Caco-2 (cell line): ENCODE data around the gene RAB3C. TPM values are rescaled to one million over a fixed set of nuclear protein-coding genes. Genes with fewer than 3 reads are reported as not detected.
"Not testable (repeated sequence)": the region's sequence is repeated elsewhere in the genome, so short reads cannot be mapped to it uniquely, and the experiment has no call there.

Source experiments
- BruUV-seq: library from RNA; stranded (reverse); fragments of 400-500 nt; replicated peaks from 2 replicates; lab custom pipeline; 2021; lab: Mats Ljungman, UMichigan
- CTCF ChIA-PET: fragments of 300-600 bp; sonication (Branson Sonifier 250); formaldehyde crosslinking; loops from one replicate; lab custom pipeline; 2022; ENCODE audit warnings: antibody characterized with exemption; lab: Charles Lee
- POLR2A ChIA-PET: fragments of 300-600 bp; sonication (Branson Sonifier 250); formaldehyde crosslinking; loops from one replicate; lab custom pipeline; 2022; ENCODE audit warnings: antibody characterized with exemption; lab: Charles Lee
- DNase-seq, 2 experiments: peaks; one replicate each; pipeline versions ENCODE4 v3.0.0 to v3.0.0-alpha.2; 2020 to 2022
- H3K27me3 ChIP-seq: replicated peaks from 2 replicates; pipeline ENCODE4 v1.6.0; 2011; ENCODE audit warnings: low read length; ENCODE audit not compliant: control insufficient read depth, insufficient read depth
- H3K36me3 ChIP-seq: 2 replicates; pipeline ENCODE4 v1.5.1; 2011; ENCODE audit warnings: low read length; ENCODE audit not compliant: control insufficient read depth, insufficient read depth
- H3K4me1 ChIP-seq: fragments of 250-450 bp; sonication (Bioruptor Pico); 2 replicates; pipeline ENCODE4 v1.5.1; 2020; ENCODE audit warnings: mild to moderate bottlenecking
- H3K4me3 ChIP-seq: 2 replicates; pipeline ENCODE4 v1.5.1; 2011; ENCODE audit warnings: low read depth, mild to moderate bottlenecking, control low read depth, low read length
- H3K9me3 ChIP-seq: fragments of 250-450 bp; sonication (Bioruptor Pico); 2 replicates; pipeline ENCODE4 v1.5.1; 2020; ENCODE audit warnings: mild to moderate bottlenecking, moderate library complexity
- H3K27ac Mint-ChIP-seq: one replicate; pipeline ENCODE4 v1.8.0; 2022; ENCODE audit warnings: mixed read lengths; ENCODE audit not compliant: unreplicated experiment
- H3K27me3 Mint-ChIP-seq: one replicate; pipeline ENCODE4 v1.8.0; 2022; ENCODE audit warnings: mixed read lengths; ENCODE audit not compliant: insufficient read depth, unreplicated experiment
- H3K36me3 Mint-ChIP-seq: one replicate; pipeline ENCODE4 v1.8.0; 2022; ENCODE audit warnings: mild to moderate bottlenecking, mixed read lengths; ENCODE audit not compliant: insufficient read depth, unreplicated experiment
- H3K4me1 Mint-ChIP-seq: one replicate; pipeline ENCODE4 v1.8.0; 2022; ENCODE audit warnings: low read depth, mixed read lengths; ENCODE audit not compliant: unreplicated experiment
- H3K4me3 Mint-ChIP-seq: one replicate; pipeline ENCODE4 v1.8.0; 2022; ENCODE audit warnings: mild to moderate bottlenecking, moderate library complexity, mixed read lengths; ENCODE audit not compliant: unreplicated experiment
- H3K9me3 Mint-ChIP-seq: one replicate; pipeline ENCODE4 v1.8.0; 2022; ENCODE audit warnings: mixed read lengths; ENCODE audit not compliant: unreplicated experiment
- intact Hi-C: fragments of 100-400 bp; cut with micrococcal nuclease; formaldehyde crosslinking; loops from one replicate; pipeline ENCODE4 v1.10.0; 2022; ENCODE audit not compliant: unreplicated experiment
- total RNA-seq: library from RNA; stranded (reverse); gene quantifications from 2 replicates; pipeline ENCODE4 v1.2.3, GENCODE V29; 2022
- TF ChIP-seq, protein P1 (sequence below), 2 experiments: fragments of 200-600 bp in 1 of 2; IDR thresholded peaks; 1 replicate in 1 of 2; 2 replicates in 1 of 2; pipeline versions ENCODE4 v1.5.1 to v1.8.0; 2011 to 2022; ENCODE audit warnings: antibody characterized with exemption in 1 of 2, control low read depth in 1 of 2, inconsistent platforms in 1 of 2, low read depth in 1 of 2, low read length in 1 of 2, mild to moderate bottlenecking in 1 of 2, moderate library complexity in 1 of 2; ENCODE audit not compliant: insufficient read depth in 1 of 2, severe bottlenecking in 1 of 2, unreplicated experiment in 1 of 2

RAB3C gene
- total RNA-seq, 1 experiment from 2014 or later = not detected

DNA sequence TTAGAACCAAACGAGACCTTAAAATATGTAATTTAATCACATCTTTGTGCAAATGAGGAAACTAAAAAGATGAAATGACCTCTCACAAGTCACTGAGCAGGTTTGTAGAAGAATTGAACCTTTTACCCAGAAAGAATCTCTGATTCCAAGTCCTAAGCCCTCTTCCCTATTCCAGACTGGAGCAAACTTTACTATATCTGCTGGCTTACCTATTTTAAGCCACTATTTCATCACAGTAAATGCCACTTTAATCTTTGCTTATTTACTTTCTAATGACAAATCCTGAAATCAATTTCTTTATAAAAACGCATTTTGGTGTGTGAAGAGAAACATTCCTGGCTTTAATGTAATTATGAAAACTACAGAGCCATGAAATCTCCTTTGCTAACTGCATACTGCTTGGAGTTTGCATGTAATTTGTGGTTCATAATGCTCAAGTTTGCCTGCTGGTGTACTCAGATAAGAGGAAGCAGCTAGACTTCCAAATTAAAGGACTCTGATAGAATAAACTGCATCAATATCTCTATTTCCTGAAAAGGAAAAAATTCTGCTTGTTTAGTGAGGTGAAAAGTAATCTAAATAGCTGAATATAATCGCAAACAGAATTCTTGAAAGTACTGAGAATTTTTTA lies 121.2 kb downstream of the RAB3C start:
- Mint-ChIP-seq H3K27ac (no peak overlapping the region), H3K4me3 (no peak overlapping the region), H3K36me3 (no peaks in the 10 kb centered on the region), H3K27me3 (peaks cover 17% of the 10 kb centered on the region), H3K4me1 (no peaks in the 10 kb centered on the region), H3K9me3 (peaks cover 14% of the 10 kb centered on the region)
- intact Hi-C loops = no loop called here
- DNase-seq = no peak
- Histone ChIP-seq H3K27me3 (no peaks in the 10 kb centered on the region), H3K9me3 (no peaks in the 10 kb centered on the region), H3K36me3 (no peaks in the 10 kb centered on the region), H3K4me1 (no peaks in the 10 kb centered on the region), H3K4me3 (no peak overlapping the region)
- ChIA-PET POLR2A (no interaction called here), CTCF (no interaction called here)
- BruUV-seq = no TSS peak
- TF ChIP-seq, protein P1, sequence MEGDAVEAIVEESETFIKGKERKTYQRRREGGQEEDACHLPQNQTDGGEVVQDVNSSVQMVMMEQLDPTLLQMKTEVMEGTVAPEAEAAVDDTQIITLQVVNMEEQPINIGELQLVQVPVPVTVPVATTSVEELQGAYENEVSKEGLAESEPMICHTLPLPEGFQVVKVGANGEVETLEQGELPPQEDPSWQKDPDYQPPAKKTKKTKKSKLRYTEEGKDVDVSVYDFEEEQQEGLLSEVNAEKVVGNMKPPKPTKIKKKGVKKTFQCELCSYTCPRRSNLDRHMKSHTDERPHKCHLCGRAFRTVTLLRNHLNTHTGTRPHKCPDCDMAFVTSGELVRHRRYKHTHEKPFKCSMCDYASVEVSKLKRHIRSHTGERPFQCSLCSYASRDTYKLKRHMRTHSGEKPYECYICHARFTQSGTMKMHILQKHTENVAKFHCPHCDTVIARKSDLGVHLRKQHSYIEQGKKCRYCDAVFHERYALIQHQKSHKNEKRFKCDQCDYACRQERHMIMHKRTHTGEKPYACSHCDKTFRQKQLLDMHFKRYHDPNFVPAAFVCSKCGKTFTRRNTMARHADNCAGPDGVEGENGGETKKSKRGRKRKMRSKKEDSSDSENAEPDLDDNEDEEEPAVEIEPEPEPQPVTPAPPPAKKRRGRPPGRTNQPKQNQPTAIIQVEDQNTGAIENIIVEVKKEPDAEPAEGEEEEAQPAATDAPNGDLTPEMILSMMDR (IDR thresholded peaks at IDR 0.05; ENCODE audit: insufficient read depth in 1 of 2, low read depth in 1 of 2, low read length in 1 of 2, severe bottlenecking in 1 of 2, unreplicated experiment in 1 of 2) = no peak

DNA sequence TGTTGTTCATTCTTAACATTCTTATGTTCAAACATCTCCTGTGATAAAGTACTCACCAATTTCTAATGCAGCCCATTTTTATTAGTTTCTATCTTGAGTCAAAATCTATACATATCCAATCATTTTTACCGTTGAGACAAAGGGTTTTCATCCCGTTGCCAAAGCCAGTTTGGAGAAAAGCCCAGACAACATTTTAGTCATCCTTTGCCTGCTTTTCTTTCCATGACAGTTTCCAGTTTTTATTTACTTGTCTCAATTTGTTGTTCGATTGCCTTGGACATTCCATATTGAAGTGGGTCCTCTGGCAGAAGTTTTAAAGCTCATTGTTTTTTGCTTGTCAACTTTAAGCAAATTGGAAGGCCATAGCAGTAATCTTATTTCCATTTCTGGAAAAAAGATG lies 123.9 kb downstream of the RAB3C start:
- peaks cover 20% of the 10 kb centered on the region for H3K27me3 Mint-ChIP-seq
- Histone ChIP-seq H3K36me3 (no peaks in the 10 kb centered on the region), H3K9me3 (no peaks in the 10 kb centered on the region), H3K4me1 (no peaks in the 10 kb centered on the region), H3K4me3 (no peak overlapping the region), H3K27me3 (no peaks in the 10 kb centered on the region)
- no peaks in the 10 kb centered on the region for H3K36me3 Mint-ChIP-seq
- no peaks in the 10 kb centered on the region for H3K4me1 Mint-ChIP-seq
- H3K9me3 Mint-ChIP-seq = peaks cover 12% of the 10 kb centered on the region
- BruUV-seq = no TSS peak
- TF ChIP-seq, protein P1 (IDR thresholded peaks at IDR 0.05; ENCODE audit: insufficient read depth in 1 of 2, low read depth in 1 of 2, low read length in 1 of 2, severe bottlenecking in 1 of 2, unreplicated experiment in 1 of 2) = no peak
- no peak for DNase-seq
- intact Hi-C loops = no loop called here
- ChIA-PET CTCF (no interaction called here), POLR2A (no interaction called here)
- H3K27ac Mint-ChIP-seq = no peak overlapping the region
- no peak overlapping the region for H3K4me3 Mint-ChIP-seq

DNA sequence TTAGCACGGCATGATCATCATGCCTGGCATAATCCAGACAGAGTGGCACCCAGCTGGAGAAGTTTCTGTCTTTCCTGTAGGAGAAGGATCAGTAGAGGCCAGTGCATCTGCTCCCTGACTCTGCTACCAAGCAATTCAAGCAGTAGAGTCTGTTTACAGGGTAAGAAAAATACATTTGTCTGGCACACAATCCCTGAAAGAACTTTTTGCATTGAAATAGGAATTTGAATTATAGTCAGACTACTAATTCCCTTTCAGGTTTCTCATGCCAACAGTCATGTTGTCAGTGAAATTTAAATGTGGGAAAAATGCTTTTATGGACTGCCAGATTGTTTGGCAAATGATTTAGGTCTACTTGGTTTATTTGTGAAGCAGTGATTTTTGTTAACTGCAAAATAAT lies 125.6 kb downstream of the RAB3C start:
- H3K4me1 ChIP-seq = no peaks in the 10 kb centered on the region
- H3K36me3 ChIP-seq = no peaks in the 10 kb centered on the region
- ChIA-PET CTCF (no interaction called here), POLR2A (no interaction called here)
- Mint-ChIP-seq H3K9me3 (no peaks in the 10 kb centered on the region), H3K36me3 (no peaks in the 10 kb centered on the region), H3K4me1 (no peaks in the 10 kb centered on the region), H3K27ac (no peak overlapping the region), H3K27me3 (peaks cover 17% of the 10 kb centered on the region), H3K4me3 (no peak overlapping the region)
- DNase-seq = no peak
- TF ChIP-seq, protein P1 (IDR thresholded peaks at IDR 0.05; ENCODE audit: insufficient read depth in 1 of 2, low read depth in 1 of 2, low read length in 1 of 2, severe bottlenecking in 1 of 2, unreplicated experiment in 1 of 2) = no peak
- H3K9me3 ChIP-seq = no peaks in the 10 kb centered on the region
- no peak overlapping the region for H3K4me3 ChIP-seq
- BruUV-seq = no TSS peak
- H3K27me3 ChIP-seq = no peaks in the 10 kb centered on the region
- intact Hi-C loops = no loop called here

DNA sequence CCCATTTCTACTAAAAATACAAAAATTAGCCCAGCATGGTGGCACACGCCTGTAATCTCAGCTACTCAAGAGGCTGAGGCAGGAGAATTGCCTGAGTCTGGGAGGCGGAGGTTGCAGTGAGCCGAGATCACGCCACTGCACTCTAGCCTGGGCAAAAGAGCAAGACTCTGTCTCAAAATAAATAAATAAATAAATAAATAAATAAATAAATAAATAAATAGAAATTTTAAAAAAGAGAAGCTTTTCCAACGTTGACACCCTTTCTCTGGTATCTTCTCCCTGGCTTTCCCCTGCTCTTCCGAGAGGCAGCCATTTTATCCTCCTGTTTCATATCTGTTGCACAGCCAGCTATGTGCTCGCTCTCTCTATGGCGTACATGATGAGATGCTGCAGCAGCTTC lies 127.5 kb downstream of the RAB3C start:
- intact Hi-C loops = not testable (repeated sequence)

More for the DNA sequence above, 127.5 kb downstream of the RAB3C start:
- H3K4me1 ChIP-seq, H3K36me3 ChIP-seq, H3K4me3 ChIP-seq, H3K4me3 Mint-ChIP-seq, H3K27ac Mint-ChIP-seq, BruUV-seq, H3K36me3 Mint-ChIP-seq, H3K4me1 Mint-ChIP-seq, H3K27me3 ChIP-seq, POLR2A ChIA-PET, H3K9me3 ChIP-seq, DNase-seq, CTCF ChIA-PET: not testable (repeated sequence)
- peaks cover 10% of the 10 kb centered on the region for H3K9me3 Mint-ChIP-seq
- peaks cover 19% of the 10 kb centered on the region for H3K27me3 Mint-ChIP-seq
